Endothelial cell of umbilical vein (primary cell): Measurements from ENCODE around the gene SECISBP2. TPM values are rescaled to one million over a fixed set of nuclear protein-coding genes. Genes with fewer than 3 reads are reported as not detected.

Experiments
- BruUV-seq: library from RNA; stranded (reverse); fragments of 400-500 nt; replicated peaks from 2 replicates; lab custom pipeline; 2021; lab: Mats Ljungman, UMichigan
- CTCF ChIA-PET: fragments of 300-600, 350-600 bp; sonication (Branson Sonifier 250); formaldehyde crosslinking; loops from one replicate; lab custom pipeline; 2021; ENCODE audit warnings: antibody characterized with exemption, inconsistent platforms; lab: Charles Lee
- POLR2A ChIA-PET: fragments of 300-600, 350-600 bp; sonication (Branson Sonifier 250); formaldehyde crosslinking; loops from one replicate; lab custom pipeline; 2021; ENCODE audit warnings: antibody characterized with exemption, inconsistent platforms; lab: Charles Lee
- DNase-seq: peaks from one replicate; pipeline ENCODE4 v3.0.0-alpha.2; 2011; ENCODE audit warnings: low read depth, low spot score
- FAIRE-seq: peaks from 2 replicates; lab custom pipeline; 2011; peaks lifted over from hg19 to GRCh38; lab: Jason Lieb, UNC
- H2AFZ ChIP-seq: 2 replicates; pipeline ENCODE4 v1.6.0; 2012; ENCODE audit warnings: low read depth, low read length, control low read depth, inconsistent platforms
- H3K27ac ChIP-seq: 2 replicates; pipeline ENCODE4 v1.5.1; 2011; ENCODE audit warnings: low read depth, mild to moderate bottlenecking, control low read depth, low read length, moderate library complexity; ENCODE audit not compliant: insufficient read depth
- H3K27me3 ChIP-seq, 2 experiments: 2 replicates each; pipeline versions ENCODE4 v1.6.0 to v1.6.1; 2011; ENCODE audit warnings: low read length in 2 of 2, mixed read lengths in 1 of 2; ENCODE audit not compliant: control insufficient read depth in 2 of 2, insufficient read depth in 2 of 2
- H3K36me3 ChIP-seq, 2 experiments: 2 replicates in 1 of 2; 3 replicates in 1 of 2; pipeline ENCODE4 v1.5.1; 2011; ENCODE audit warnings: low read length in 2 of 2, mild to moderate bottlenecking in 1 of 2, moderate library complexity in 1 of 2; ENCODE audit not compliant: control insufficient read depth in 2 of 2, insufficient read depth in 2 of 2; ENCODE audit errors: extremely low read depth in 1 of 2
- H3K4me1 ChIP-seq: 3 replicates; pipeline ENCODE4 v1.5.1; 2011; ENCODE audit warnings: mild to moderate bottlenecking, low read length; ENCODE audit not compliant: control insufficient read depth, insufficient read depth; ENCODE audit errors: extremely low read depth
- H3K4me2 ChIP-seq: 2 replicates; pipeline ENCODE4 v1.6.1; 2011; ENCODE audit warnings: low read length, control low read depth, mixed read lengths; ENCODE audit not compliant: insufficient read depth
- H3K4me3 ChIP-seq, 3 experiments: fragments of 200-600 bp in 1 of 3; sonication (generic), shearing (Covaris generic) in 1 of 3; replicated peaks in 1 of 3; 2 replicates each; pipeline ENCODE4 v1.5.1; 2011 to 2016; ENCODE audit warnings: control low read depth in 3 of 3, low read length in 3 of 3, mild to moderate bottlenecking in 2 of 3, inconsistent platforms in 1 of 3, low read depth in 1 of 3, moderate library complexity in 1 of 3; ENCODE audit not compliant: insufficient read depth in 1 of 3
- H3K79me2 ChIP-seq: 2 replicates; pipeline ENCODE4 v1.6.0; 2012; ENCODE audit warnings: low read length, inconsistent platforms; ENCODE audit not compliant: control insufficient read depth, insufficient read depth
- H3K9ac ChIP-seq: replicated peaks from 2 replicates; pipeline ENCODE3; 2011; ENCODE audit warnings: low read length, control low read depth; ENCODE audit not compliant: insufficient read depth; ENCODE audit errors: extremely low read depth
- H3K9me1 ChIP-seq: replicated peaks from 3 replicates; pipeline ENCODE4 v1.6.0; 2011; ENCODE audit warnings: mild to moderate bottlenecking, low read length; ENCODE audit not compliant: control insufficient read depth, insufficient read depth; ENCODE audit errors: extremely low read depth
- H3K9me3 ChIP-seq: replicated peaks from 2 replicates; pipeline ENCODE4 v1.5.1; 2012; ENCODE audit warnings: low read length, inconsistent platforms; ENCODE audit not compliant: control insufficient read depth, insufficient read depth
- H4K20me1 ChIP-seq: replicated peaks from 2 replicates; pipeline ENCODE3; 2011; ENCODE audit warnings: mild to moderate bottlenecking, low read length; ENCODE audit not compliant: control insufficient read depth, insufficient read depth; ENCODE audit errors: extremely low read depth
- EZH2 ChIP-seq: IDR thresholded peaks from 2 replicates; pipeline ENCODE4 v1.6.1; 2012; ENCODE audit warnings: borderline replicate concordance, low read depth, mild to moderate bottlenecking, moderate library complexity, low read length, inconsistent platforms; ENCODE audit not compliant: severe bottlenecking
- FOS ChIP-seq: IDR thresholded peaks from 2 replicates; pipeline ENCODE4 v1.6.1; 2011; ENCODE audit warnings: mild to moderate bottlenecking, low read length, moderate library complexity, borderline replicate concordance; ENCODE audit not compliant: insufficient read depth
- GATA2 ChIP-seq: IDR thresholded peaks from 2 replicates; pipeline ENCODE4 v1.7.0; 2011; ENCODE audit warnings: low read depth, mild to moderate bottlenecking, moderate library complexity, mixed read lengths, low read length; ENCODE audit not compliant: insufficient read length, insufficient read depth
- JUN ChIP-seq: IDR thresholded peaks from 2 replicates; pipeline ENCODE4 v1.6.1; 2011; ENCODE audit warnings: borderline replicate concordance, low read depth; ENCODE audit not compliant: insufficient read length, insufficient read depth
- MYC ChIP-seq: IDR thresholded peaks from one replicate; pipeline ENCODE4 v1.6.1; 2011; ENCODE audit warnings: mild to moderate bottlenecking, low read depth, low read length
- POLR2A ChIP-seq: IDR thresholded peaks from 2 replicates; pipeline ENCODE4 v1.6.1; 2012; ENCODE audit warnings: low read depth, mild to moderate bottlenecking, control low read depth, low read length
- POLR2AphosphoS5 ChIP-seq: IDR thresholded peaks from 2 replicates; pipeline ENCODE4 v1.6.1; 2012; ENCODE audit warnings: low read depth, mild to moderate bottlenecking, control low read depth, low read length, moderate library complexity; ENCODE audit not compliant: insufficient read depth
- dilution Hi-C: fragments of 300-500 bp; cut with MboI; formaldehyde crosslinking; loops from one replicate; pipeline ENCODE4 v1.15.0; 2019; ENCODE audit warnings: low sequenced_read_pairs; ENCODE audit not compliant: extremely low pct_ligation_motif_present
- intact Hi-C: fragments of 100-400 bp; cut with micrococcal nuclease; formaldehyde crosslinking; loops from one replicate; pipeline ENCODE4 v1.10.0; 2022
- polyA plus RNA-seq, 4 experiments: library from polyadenylated mRNA; depleted of rRNA in 3 of 4; stranded (reverse) in 3 of 4; unstranded in 1 of 4; fragments of >200 nt; gene quantifications; 2 replicates each; pipeline versions ENCODE4 v1.2.1 to v1.2.3, GENCODE V29; 2011 to 2012; ENCODE audit warnings: missing spikeins in 1 of 4
- total RNA-seq: library from RNA; stranded (reverse); gene quantifications from 2 replicates; pipeline ENCODE4 v1.2.3, GENCODE V29; 2021
- TF ChIP-seq, protein P1 (sequence below), 2 donors: IDR thresholded peaks; 1 replicate in 1 of 2; 2 replicates in 1 of 2; pipeline ENCODE4 v1.5.1; 2011; ENCODE audit warnings: low read length in 2 of 2, mild to moderate bottlenecking in 2 of 2, moderate library complexity in 2 of 2, control low read depth in 1 of 2, inconsistent platforms in 1 of 2, low read depth in 1 of 2; ENCODE audit not compliant: insufficient read depth in 1 of 2; ENCODE audit errors: extremely low read depth in 1 of 2
- TF ChIP-seq, protein P2 (sequence below): IDR thresholded peaks from 2 replicates; pipeline ENCODE4 v1.6.1; 2011; ENCODE audit not compliant: insufficient read depth, insufficient read length

Gene SECISBP2
- total and polyA plus RNA-seq, 2 donors (not counting 3 experiments of a cell fraction or from before 2014, with no cell fraction given), result 22.7 to 36.3 TPM

DNA sequence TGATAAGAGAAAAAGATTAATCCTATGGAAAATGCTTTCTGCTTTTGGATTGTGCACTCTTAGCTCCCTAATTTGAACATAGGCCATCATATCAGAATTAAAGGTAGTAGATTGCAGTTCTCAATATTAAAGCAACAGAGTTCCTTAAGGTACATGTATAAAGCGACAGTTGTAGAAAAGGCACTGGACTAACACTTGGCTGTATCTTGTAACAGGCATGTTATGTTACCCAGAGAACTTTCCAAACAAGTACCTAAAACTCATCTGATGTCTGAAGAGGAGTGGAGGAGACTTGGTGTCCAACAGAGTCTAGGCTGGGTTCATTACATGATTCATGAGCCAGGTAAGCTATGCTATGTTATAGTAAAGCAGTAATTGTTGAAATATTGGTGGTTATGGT lies 3.3 kb upstream of the SECISBP2 start:
- Histone ChIP-seq H3K9ac (peak overlapping the region; percentile 94), H4K20me1 (no peaks in the 10 kb centered on the region), H3K4me1 (peaks cover 41% of the 10 kb centered on the region), H3K79me2 (peaks cover 69% of the 10 kb centered on the region), H3K9me3 (no peaks in the 10 kb centered on the region), H3K4me2 (peak overlapping the region; percentile 97), H3K4me3 (peak overlapping the region in 1 of 3 experiments; percentile 97), H3K27me3 (no peaks in the 10 kb centered on the region), H3K36me3 (peaks cover 2 to 21% of the 10 kb centered on the region in 2 experiments), H3K9me1 (no peaks in the 10 kb centered on the region), H3K27ac (peak overlapping the region; percentile 21), H2AFZ (no peak overlapping the region)
- ChIA-PET POLR2A (no interaction called here), CTCF (interaction anchor here (0.9 to 1.0 kb wide), 2 partner anchors 36 to 234 kb away, joined by 3 to 5 read pairs; no protein-coding TSS in a partner anchor)
- TF ChIP-seq GATA2 (no peak), MYC (no peak), POLR2AphosphoS5 (no peak), FOS (no peak), EZH2 (no peak), JUN (no peak), POLR2A (no peak)
- TF ChIP-seq, protein P1, sequence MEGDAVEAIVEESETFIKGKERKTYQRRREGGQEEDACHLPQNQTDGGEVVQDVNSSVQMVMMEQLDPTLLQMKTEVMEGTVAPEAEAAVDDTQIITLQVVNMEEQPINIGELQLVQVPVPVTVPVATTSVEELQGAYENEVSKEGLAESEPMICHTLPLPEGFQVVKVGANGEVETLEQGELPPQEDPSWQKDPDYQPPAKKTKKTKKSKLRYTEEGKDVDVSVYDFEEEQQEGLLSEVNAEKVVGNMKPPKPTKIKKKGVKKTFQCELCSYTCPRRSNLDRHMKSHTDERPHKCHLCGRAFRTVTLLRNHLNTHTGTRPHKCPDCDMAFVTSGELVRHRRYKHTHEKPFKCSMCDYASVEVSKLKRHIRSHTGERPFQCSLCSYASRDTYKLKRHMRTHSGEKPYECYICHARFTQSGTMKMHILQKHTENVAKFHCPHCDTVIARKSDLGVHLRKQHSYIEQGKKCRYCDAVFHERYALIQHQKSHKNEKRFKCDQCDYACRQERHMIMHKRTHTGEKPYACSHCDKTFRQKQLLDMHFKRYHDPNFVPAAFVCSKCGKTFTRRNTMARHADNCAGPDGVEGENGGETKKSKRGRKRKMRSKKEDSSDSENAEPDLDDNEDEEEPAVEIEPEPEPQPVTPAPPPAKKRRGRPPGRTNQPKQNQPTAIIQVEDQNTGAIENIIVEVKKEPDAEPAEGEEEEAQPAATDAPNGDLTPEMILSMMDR (IDR thresholded peaks at IDR 0.05; ENCODE audit: extremely low read depth in 1 of 2, insufficient read depth in 1 of 2, low read depth in 1 of 2, low read length in 2 of 2), result no peak
- TF ChIP-seq, protein P2, sequence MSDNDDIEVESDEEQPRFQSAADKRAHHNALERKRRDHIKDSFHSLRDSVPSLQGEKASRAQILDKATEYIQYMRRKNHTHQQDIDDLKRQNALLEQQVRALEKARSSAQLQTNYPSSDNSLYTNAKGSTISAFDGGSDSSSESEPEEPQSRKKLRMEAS, result no peak
- no peak for DNase-seq
- dilution Hi-C loops (no loop called here), intact Hi-C loops (loop anchor here (5.0 to 10.0 kb wide), 2 partner anchors 500 to 928 kb away; partner anchors contain the start of gene SPIN1)
- no TSS peak for BruUV-seq
- FAIRE-seq, result no peak
